ENCODE data around the gene B3GNT5.
A peak's percentile ranks its signal among the peaks of the same experiment; 100 is the strongest.

B3GNT5 gene

DNA sequence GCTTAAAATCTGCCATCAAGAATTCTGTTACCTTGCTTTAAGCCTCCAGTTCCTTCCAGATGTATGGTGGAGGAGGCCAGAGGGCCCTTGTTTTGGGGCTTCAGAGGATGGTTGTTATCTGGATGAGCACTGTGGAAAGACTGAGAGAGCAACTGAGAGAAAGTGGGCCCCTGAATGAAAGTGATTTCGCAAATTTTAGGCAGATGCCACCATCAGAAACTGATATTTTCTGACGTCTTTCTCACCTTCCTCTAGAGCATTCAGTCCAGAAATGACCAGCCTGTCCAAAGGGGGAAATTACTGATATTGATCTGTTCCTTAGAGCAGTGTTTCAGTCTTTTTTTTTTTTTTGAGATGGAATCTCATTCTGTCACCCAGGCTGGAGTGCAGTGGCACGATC, 13.4 kb downstream of the B3GNT5 start:
- DNase-seq, result peak; percentile 44

DNA sequence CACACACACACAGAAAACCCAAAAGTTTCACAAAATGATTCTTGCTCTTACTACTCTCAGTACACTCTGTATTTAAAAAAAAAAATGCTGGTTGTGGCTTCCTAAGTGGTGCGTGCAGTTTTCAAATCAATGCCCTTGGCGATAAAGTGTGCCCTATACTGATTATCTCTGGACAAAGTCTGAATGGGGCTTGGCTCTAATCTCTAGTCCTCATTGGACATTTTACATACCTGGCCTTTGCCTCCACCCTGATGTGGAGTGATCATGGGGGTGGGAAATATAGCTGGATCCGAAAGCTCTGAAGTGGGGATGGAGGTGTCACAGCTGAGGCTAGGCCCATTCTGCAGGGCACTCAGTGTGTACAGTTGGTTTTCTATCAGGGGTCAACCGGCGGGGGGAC, 14.1 kb downstream of the B3GNT5 start:
- no peak for DNase-seq

DNA sequence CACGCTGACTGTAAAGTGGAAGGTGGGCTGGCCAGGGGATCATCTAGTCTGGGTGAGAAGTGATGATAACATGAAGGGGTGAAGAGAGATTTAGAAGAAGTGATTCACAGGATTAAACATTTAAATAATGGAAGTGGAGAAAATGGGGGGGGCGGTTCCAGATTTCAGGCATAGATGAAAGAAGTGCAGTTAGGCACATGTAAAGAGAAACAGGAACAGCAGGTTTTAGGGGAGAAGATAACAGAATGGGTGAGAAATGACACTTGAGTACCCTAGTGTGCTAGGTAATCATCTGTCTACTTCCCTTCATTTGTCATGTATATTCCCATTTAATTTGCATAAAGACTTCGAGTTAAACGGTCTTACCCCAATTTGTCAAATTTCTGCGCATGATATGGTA, 15.3 kb downstream of the B3GNT5 start:
- DNase-seq, result no peak

DNA sequence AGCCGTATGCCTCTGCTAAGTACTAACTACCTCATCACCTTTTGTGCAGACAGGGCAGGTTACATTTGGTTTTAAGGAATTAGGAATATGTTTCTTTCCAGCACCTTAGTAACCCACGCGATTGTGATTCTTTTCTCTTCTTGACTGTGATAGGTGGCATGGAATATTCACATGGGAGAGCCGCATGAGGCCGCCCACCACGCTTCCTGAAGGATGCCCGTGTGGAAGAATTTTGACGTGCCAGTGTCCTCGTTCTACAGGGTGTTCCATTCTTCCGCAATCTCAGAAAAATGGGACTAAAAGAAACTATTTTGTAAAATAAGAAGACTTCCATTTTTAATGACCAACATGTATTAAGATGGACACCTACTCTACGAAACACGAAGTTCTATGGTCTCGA, 16.3 kb downstream of the B3GNT5 start:
- no peak for DNase-seq

DNA sequence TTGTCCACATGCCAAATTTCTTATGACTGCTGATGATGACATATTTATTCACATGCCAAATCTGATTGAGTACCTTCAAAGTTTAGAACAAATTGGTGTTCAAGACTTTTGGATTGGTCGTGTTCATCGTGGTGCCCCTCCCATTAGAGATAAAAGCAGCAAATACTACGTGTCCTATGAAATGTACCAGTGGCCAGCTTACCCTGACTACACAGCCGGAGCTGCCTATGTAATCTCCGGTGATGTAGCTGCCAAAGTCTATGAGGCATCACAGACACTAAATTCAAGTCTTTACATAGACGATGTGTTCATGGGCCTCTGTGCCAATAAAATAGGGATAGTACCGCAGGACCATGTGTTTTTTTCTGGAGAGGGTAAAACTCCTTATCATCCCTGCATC, 17.3 kb downstream of the B3GNT5 start:
- no peak for DNase-seq

DNA sequence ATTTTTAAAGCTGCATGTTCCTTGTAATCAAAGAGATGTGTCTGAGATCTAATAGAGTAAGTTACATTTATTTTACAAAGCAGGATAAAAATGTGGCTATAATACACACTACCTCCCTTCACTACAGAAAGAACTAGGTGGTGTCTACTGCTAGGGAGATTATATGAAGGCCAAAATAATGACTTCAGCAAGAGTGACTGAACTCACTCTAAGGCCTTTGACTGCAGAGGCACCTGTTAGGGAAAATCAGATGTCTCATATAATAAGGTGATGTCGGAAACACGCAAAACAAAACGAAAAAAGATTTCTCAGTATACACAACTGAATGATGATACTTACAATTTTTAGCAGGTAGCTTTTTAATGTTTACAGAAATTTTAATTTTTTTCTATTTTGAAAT, 19.1 kb downstream of the B3GNT5 start:
- no peak for DNase-seq

DNA sequence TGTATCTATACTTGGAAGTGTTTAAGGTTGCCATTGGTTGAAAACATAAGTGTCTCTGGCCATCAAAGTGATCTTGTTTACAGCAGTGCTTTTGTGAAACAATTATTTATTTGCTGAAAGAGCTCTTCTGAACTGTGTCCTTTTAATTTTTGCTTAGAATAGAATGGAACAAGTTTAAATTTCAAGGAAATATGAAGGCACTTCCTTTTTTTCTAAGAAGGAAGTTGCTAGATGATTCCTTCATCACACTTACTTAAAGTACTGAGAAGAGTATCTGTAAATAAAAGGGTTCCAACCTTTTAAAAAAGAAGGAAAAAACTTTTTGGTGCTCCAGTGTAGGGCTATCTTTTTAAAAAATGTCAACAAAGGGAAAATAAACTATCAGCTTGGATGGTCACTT, 19.7 kb downstream of the B3GNT5 start:
- DNase-seq, result no peak

DNA sequence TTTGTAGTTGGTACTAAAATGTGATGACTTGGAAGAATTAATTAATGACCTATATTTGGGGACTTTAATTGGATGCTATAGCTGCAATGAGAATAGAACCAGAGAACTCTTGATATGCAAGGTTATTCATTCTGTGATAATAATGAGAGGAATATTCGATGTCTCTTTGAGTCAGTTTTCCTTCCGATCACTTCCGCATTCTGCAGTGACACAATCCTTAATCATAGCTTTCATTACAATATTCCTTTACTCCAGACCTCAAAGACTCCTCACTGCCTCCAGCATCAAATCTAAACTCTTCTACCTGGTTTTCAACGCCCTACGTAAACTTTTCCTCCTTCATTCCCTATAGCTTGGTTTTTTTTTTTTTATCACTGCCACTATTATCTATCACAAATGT, 21.6 kb downstream of the B3GNT5 start:
- DNase-seq, result no peak

DNA sequence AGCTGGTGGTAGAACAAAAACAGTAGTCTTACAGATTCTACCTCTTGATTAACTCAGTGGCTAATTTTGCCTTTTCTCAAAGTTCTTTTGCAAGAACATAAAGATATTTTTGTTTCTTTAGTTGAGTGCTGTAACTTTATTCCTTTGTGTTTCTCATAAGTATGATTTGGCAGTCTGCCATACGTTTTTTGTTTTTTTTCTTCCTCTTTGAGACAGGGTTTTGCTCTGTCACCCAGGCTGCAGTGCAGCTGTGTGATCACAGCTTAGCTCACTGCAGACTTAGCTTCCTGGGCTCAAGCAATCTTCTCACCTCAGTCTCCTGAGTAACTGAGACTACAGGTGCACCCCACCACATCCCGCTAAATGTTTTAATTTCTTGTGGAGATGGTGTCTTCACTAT, 22.4 kb downstream of the B3GNT5 start:
- no peak for DNase-seq

DNA sequence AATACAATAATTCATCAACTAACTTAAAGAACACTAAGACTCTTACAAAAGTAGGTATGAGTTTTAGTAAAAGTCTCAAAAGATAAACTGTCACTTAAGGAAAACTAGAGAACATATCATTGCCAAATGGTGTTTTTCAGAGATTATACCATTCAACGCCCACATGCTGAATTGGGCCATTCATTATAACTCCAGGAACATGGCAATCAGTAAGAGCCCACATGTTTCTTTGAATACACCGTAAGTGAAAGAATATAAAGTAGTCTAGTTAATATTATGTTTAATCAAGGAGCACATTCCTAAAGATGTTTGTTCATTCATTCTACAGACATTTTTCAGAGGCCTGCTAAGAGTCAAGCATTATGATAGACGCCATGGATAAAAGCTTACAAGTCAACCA, 22.9 kb downstream of the B3GNT5 start:
- DNase-seq, result no peak

DNA sequence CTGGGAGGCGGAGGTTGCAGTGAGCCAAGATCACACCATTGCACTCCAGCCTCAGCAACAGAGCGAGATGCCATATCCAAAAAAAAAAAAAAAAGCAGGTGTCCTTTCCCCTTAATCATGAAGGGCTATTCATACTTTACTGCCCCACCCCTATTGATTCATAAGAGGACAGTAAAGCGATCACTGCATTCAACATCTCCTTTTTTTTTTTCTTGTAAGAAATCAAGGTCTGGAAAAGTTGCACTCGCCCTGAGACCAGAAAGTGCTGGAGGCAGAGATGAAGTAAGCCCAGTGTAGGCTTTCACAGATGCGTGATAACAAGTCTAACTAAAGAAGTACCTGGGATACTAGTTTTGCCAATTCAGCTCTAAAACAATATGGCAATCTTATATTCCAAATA, 24.2 kb downstream of the B3GNT5 start:
- no peak for DNase-seq

DNA sequence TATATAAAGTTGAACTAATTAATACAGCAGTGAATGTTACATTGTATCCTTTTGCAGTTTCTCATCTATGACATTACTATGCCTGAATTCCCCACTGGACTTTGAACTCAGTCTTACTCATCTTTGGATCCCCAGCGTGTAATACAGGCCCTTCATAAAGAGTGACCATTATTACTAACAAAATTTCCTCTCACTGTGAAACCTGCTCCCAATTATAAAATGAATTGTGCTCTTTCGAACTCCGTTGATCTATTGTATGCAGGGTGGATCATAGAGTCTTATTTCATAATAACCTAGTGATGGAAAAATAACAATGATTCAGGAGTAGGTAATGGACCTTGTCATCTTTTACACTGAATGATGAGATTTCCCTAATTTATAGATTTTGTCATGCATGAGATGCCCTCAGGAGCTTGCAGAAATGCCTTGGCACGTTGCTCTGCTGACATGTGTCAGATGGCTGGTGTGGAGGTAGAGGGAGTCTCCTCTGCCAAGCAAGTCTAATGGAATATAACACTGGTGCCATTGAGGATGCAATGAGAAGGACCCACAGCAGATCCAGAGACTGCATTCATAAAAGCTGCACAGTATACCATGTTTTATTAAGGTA, 25.5 kb downstream of the B3GNT5 start:
- DNase-seq, result no peak

DNA sequence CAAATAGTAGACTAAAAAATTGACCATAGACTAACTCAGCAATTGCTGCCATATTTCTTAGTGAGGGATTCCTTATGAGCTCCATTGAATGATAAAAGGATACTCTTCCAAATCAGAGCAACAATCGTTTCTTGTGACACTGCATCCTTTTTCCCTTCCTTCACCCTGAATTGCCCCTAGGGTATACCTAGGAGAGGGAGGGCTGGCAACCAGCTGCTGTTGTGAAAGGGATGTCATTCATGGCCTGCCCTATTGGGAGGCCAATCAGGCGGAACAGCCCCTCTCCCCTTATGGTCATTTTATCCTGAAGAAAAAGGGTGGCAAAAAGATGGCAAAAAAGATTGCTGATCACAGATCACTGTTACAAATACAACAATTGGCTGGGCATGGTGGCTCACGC, 26.3 kb downstream of the B3GNT5 start:
- DNase-seq, result no peak

DNA sequence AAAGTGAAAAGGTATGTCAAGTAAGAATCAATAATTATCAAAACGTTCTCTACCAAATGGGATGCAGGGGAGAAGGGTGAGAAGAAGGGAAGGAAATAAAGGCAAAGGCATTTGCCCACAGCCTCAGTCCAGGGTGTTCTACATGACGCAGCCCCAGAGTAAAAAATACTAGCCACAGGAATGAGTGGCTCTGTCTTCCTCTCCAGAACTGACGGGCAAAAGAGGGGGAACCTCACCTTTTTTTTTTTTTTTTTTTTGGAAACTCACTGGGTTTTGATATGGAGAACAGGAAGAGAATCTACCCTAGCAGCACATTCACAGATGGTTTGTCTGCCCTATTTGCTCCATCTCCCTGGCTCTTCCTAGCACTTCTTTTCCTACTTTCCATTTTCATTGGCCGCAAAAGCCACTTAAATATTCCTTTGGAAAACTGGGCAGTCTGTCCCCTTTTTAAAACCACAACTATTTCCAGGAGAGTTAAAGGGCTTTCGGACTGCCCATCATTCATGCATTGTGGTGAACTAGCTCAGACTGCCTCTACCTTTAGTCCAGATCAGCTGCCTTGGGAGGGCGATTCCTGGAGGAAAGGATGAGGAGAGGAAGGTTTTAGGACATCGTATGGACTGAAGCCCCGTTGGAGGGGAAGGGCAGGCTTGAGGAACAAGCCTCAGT, 28.2 kb downstream of the B3GNT5 start:
- DNase-seq, result no peak

DNA sequence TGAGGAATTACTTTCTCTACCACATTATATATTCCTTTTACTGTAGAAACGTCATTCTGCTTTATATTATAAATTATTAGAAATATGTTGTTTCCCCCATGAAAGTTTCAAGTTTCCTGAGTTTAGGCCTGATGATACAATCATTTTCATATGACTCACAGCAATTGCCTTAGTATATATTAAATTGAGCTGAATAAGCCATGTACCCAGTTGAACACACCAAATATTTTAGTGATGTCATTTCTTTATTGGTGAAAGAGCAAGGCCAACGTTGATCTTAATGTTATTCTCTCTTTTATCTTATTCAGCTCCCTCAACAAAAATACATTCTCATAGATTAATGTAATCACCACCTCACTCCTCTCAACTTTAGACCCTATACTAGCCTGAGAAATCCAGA, 30.8 kb downstream of the B3GNT5 start:
- DNase-seq, result no peak

DNA sequence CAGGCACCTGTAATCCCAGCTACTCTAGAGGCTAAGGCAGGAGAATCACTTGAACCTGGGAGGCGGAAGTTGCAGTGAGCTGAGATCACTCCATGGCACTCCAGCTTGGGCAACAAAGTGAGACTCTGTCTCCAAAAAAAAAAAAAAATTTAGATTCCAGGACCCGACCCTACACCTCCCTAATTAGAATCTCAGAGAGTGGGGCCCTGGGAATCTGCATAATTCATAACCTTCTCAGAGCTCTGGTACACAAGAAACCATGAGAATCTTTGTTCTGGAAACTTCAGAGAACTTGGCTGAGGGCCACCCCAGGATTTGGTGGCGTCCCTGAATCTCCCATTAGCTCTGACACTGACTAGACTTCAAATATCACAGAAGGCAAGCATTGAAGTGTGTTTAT, 31.5 kb downstream of the B3GNT5 start:
- no peak for DNase-seq

DNA sequence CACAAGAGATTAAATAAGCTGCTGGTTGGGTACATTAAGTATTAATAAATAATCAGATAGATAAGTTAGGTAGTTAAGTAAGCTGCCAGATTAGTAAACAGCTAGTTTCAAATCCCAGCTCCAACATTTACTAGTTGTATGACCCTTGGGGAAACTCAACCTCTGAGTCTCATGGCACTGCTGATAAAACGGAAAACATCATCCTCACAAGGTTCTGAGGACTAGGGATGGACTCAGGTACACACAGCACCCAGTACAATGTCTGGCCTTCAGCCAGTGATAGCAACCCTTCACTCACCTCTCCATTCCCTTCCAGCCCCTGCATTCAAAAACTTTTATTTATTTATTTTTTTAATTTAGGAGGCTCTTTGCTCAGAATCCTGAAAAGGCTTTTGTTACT, 32.3 kb downstream of the B3GNT5 start:
- DNase-seq, result no peak

DNA sequence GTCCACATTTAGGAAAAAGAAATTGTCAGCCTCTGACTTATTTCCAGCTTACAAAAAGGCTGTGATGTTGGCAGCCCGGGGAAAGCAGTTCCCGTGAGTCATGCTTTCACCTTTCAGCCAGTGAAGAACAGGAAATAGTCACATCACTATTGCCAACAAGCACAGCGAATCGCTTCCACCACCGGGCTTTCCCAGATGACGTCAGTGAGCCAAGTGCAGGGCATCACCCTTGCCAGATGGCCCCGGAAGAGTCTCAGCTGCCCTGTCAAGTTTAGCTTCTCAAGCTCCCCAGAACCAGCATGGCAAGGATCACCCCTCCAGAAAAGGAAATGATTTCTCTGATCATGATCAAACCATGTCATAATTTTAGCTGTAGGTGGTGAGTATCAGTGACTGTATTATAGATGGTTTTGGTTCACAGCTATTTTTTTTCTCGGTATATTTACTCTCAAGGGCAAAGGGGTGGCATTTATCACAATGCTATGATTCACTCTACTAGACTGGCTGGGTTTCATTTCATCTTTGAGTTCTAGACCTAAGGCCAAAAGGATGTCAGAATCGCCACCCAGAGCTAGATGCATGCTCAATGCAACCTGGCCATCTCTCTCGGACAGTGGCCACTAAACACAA, 32.9 kb downstream of the B3GNT5 start:
- peak; percentile 98 for DNase-seq

DNA sequence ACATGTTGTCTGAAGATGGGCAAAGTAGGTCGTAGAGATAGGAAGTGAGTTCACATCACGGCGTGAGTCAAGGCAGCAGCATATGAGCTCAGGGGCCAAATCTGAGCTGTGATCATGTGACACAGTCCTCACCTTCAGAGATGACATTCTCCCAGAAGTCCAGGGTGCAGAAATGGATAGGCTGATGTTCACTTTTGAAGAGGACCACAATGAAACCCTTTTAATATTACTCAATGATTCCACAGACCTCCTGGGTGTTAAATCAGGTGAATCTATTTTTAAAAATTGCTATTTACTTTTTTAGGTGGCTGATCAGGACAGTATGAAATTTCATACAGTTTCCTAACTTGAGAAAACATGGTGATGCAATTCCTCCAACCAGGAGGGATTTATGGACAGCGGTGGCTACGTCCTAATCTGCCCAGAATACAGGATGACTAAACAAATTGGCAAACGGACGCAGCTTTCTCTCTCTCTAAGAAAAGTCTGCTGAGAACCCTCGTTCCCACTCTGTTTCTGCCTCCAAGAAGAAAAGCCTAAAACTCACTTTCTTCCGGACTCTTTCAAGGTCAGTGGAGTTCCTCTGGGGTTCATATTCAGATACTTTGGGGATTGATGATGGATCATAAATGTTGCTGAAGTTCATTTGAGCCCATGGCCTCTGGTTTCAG, 34.4 kb downstream of the B3GNT5 start:
- peak; percentile 44 for DNase-seq

DNA sequence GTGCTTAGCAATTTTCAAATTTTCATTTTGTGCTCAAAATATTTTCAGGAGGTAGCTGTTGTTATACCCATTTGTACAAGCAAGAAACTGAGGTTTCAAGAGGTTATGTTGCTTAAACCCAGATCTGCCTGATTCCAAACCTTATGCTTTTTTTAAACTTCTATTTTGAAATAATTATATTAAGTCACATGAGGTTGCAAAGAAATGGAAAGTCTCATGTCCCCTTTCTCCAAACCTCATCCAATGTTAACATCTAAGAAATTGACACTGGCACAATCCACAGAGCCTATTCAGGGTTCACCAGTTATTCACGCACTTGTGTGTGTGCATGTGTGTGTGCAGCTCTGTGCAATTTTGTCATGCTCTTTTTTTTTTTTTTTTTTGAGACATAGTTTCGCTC, 35.1 kb downstream of the B3GNT5 start:
- DNase-seq, result no peak

DNA sequence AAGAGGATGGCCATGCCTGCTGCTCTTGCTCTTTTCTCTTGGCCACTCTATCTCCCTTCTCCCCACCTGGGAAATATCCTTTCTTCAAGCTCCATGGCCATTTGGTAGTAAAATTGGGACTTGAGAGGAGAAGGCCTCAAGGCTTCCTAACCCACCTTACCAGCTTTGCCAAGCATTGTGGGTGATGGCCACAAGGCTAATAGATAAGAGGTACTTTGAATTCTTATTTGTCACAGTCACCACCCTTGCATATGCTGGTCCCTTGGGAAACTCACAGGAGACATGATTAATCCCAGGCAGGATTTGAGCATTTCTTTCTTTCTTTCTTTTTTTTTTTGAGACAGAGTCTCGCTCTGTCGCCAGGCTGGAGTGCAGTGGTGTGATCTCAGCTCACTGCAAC, 37.2 kb downstream of the B3GNT5 start:
- no peak for DNase-seq

DNA sequence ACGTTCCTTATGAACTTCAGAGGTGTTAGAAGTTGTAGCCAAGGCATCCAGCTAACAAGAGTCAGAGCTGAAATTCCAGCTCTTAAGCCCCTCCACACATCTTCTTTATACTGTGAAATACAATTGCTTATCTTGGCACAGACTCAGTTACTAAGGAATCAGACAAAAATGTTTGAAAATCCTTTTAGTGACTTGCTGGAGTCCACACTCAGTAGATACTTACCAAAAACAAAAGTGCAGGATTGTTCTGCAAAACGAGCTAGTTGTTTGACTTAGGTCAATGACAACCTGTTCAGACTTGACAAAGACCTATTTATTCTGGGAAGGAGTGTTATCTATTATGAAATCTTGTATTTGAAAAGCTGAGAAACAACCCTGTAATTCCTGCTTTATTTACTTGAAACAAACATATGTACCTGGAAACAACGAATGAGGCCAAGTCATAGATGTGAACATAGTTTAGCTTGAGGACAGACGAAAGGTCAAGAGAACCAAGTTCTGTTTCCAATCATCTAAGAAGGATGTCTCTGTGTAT, 38.5 kb downstream of the B3GNT5 start:
- no peak for DNase-seq

DNA sequence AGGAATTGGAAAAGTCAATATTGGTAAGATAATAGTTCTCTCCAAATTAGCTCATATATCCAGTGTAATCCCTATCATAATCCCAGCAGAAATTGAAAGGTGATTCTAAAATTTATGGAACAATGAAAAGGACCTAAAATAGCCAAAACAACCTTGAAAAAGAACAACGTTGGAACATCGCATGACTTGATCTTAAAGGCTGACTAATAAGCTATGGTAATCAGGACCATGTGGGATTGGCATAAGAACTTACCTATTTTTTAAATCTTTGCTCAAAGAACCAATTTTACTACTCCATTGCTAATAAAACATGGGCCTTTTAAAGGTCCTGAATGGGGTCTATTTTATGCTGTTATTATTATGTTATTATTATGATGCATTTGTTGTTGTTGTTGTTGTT, 40.9 kb downstream of the B3GNT5 start:
- DNase-seq, result no peak

DNA sequence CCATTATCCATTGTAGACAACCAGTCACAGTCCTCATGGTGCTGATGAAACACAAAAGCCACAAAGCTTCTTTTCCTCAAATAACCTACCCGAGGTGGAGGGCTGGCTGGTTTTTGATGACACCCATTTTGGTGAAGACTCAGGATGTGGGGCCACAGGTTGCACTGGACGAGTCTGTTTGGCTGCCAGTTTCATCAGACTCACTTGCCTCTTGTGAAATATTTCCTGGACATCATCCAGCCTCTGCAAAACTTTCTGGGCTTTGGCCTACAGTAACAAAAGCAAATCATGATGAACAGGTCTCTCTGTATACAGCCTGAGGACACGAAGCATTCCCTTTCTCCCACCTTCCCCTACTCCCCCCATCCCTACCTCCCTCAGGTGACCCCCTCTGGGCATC, 42.2 kb downstream of the B3GNT5 start:
- DNase-seq, result no peak
